Panc1 (cell line): ENCODE results near the gene LIMA1.

Experiments used
- POLR2AphosphoS5 ChIP-seq: IDR thresholded peaks from 2 replicates; pipeline ENCODE4 v1.6.1; 2012; ENCODE audit warnings: mild to moderate bottlenecking, low read depth, low read length, moderate library complexity
- SIN3A ChIP-seq: IDR thresholded peaks from 2 replicates; pipeline ENCODE4 v1.6.1; 2012; ENCODE audit warnings: low read depth, mild to moderate bottlenecking, low read length, moderate library complexity, borderline replicate concordance; ENCODE audit not compliant: insufficient read depth
- TCF7L2 ChIP-seq: IDR thresholded peaks from 2 replicates; pipeline ENCODE4 v1.6.1; 2011; ENCODE audit warnings: mild to moderate bottlenecking, low read depth, low read length, inconsistent platforms
- TF ChIP-seq, protein P1 (sequence below): fragments of 450-650 bp; IDR thresholded peaks from 2 replicates; pipeline ENCODE4 v1.5.1; 2017; ENCODE audit warnings: mild to moderate bottlenecking

DNA sequence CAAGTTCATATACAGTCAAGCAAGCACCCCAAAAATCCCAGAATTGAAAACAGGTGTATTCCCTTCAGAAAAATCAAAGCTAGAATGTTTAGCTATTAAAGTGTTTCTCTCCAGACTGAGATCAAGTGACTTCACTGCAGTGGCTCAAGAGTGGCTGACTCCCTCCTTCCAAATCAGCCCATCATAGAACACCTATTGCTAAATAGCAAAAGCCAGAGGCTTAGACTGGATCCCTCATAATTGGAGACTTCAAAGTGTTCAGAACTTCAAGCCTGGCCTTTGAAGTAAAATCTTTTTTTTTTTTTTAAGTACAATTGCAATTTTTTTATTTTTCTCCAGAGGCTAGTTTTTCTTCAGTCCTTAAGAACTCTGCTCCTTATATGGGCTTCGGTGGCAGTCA is 66.1 kb downstream of the LIMA1 start:
- TF ChIP-seq, protein P1, sequence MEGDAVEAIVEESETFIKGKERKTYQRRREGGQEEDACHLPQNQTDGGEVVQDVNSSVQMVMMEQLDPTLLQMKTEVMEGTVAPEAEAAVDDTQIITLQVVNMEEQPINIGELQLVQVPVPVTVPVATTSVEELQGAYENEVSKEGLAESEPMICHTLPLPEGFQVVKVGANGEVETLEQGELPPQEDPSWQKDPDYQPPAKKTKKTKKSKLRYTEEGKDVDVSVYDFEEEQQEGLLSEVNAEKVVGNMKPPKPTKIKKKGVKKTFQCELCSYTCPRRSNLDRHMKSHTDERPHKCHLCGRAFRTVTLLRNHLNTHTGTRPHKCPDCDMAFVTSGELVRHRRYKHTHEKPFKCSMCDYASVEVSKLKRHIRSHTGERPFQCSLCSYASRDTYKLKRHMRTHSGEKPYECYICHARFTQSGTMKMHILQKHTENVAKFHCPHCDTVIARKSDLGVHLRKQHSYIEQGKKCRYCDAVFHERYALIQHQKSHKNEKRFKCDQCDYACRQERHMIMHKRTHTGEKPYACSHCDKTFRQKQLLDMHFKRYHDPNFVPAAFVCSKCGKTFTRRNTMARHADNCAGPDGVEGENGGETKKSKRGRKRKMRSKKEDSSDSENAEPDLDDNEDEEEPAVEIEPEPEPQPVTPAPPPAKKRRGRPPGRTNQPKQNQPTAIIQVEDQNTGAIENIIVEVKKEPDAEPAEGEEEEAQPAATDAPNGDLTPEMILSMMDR = no peak
- TF ChIP-seq SIN3A (no peak), TCF7L2 (0 out of 2 replicates have a peak, but pooled peaks have one; percentile 32), POLR2AphosphoS5 (no peak)
